NAMALWA (cell line): ENCODE results near the gene LIPE.

Source experiments
- DNase-seq: peaks from one replicate; pipeline ENCODE4 v3.0.0-alpha.2; 2015; ENCODE audit warnings: low spot score

LIPE gene

GRCh38 chr19:42378225-42379215, 48.7 kb downstream of the LIPE start:
- no peak for DNase-seq

GRCh38 chr19:42376177-42376555, 51.0 kb downstream of the LIPE start:
- DNase-seq: no peak

- DNase-seq: no peak
Measured at GRCh38 chr19:42375415-42376176, 51.6 kb downstream of the LIPE start.

- no peak for DNase-seq
Measured at GRCh38 chr19:42374826-42375376, 52.3 kb downstream of the LIPE start.

- no peak for DNase-seq
Measured at GRCh38 chr19:42370626-42371175, 56.5 kb downstream of the LIPE start.

- no peak for DNase-seq
Measured at GRCh38 chr19:42370068-42370520, 57.1 kb downstream of the LIPE start.

- DNase-seq: no peak
Measured at GRCh38 chr19:42369433-42370067, 57.6 kb downstream of the LIPE start.

GRCh38 chr19:42368765-42369164, 58.4 kb downstream of the LIPE start:
- no peak for DNase-seq

- DNase-seq: no peak
Measured at GRCh38 chr19:42368360-42368759, 58.8 kb downstream of the LIPE start.

- DNase-seq: no peak
Measured at GRCh38 chr19:42367929-42368328, 59.3 kb downstream of the LIPE start.

- no peak for DNase-seq
Measured at GRCh38 chr19:42366673-42367072, 60.5 kb downstream of the LIPE start.

- peak; percentile 37 for DNase-seq
Measured at GRCh38 chr19:42363614-42364346, 63.4 kb downstream of the LIPE start.

- no peak for DNase-seq
Measured at GRCh38 chr19:42362891-42363440, 64.2 kb downstream of the LIPE start.

- DNase-seq: no peak
Measured at GRCh38 chr19:42362342-42362741, 64.8 kb downstream of the LIPE start.

- DNase-seq: no peak
Measured at GRCh38 chr19:42361545-42361910, 65.7 kb downstream of the LIPE start.

GRCh38 chr19:42360787-42361544, 66.2 kb downstream of the LIPE start:
- DNase-seq: peak; percentile 30

GRCh38 chr19:42357290-42357689, 69.9 kb downstream of the LIPE start:
- no peak for DNase-seq

- no peak for DNase-seq
Measured at GRCh38 chr19:42356686-42357085, 70.5 kb downstream of the LIPE start.

- no peak for DNase-seq
Measured at GRCh38 chr19:42355896-42356295, 71.3 kb downstream of the LIPE start.

- DNase-seq: no peak
Measured at GRCh38 chr19:42353341-42354015, 73.7 kb downstream of the LIPE start.
